GM23248 (cell line): Measurements from ENCODE around the gene RCAN3.

Experiments used
- EZH2 ChIP-seq: fragments of 200-600 bp; sonication (generic); IDR thresholded peaks from 2 replicates; pipeline ENCODE4 v1.6.1; 2018; ENCODE audit warnings: antibody characterized with exemption, mild to moderate bottlenecking; ENCODE audit not compliant: insufficient read depth, poor library complexity, severe bottlenecking
- EZH2phosphoT487 ChIP-seq: fragments of 200-600 bp; sonication (generic); IDR thresholded peaks from 2 replicates; pipeline ENCODE4 v1.6.1; 2018; ENCODE audit warnings: antibody characterized with exemption, moderate library complexity, mild to moderate bottlenecking, low read depth; ENCODE audit not compliant: insufficient read depth

DNA sequence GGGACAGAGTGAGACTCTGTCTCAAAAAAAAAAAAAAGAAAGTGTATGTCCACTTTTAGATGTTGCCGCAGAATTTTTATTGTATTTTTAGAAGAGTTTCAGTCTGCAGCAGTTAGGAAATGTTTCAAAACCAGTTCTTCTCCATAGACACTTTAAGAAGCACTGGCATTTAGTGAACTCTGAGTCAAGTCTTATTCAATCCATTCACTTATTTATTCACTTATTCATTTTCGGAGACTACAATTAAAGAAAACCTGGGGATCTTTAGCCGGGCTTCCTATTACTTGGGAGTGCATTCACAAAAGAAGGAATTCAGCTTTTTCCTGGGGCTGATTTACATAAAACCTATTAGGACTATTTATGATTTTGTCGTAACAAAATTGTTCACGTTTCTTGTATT is 12.3 kb downstream of the RCAN3 start:
- TF ChIP-seq EZH2 (no peak), EZH2phosphoT487 (no peak)
